Stimulated activated CD4-positive, alpha-beta T cell treated with anti-CD3 and anti-CD28 coated beads, Interleukin-1b, Interleukin-23, amount 100 ng/mL, for 48 hours (primary cell): ENCODE measurements around the gene TTC7B.

Experiments
- DNase-seq: peaks from one replicate; pipeline ENCODE4 v3.0.0-alpha.2; 2020

TTC7B gene

DNA sequence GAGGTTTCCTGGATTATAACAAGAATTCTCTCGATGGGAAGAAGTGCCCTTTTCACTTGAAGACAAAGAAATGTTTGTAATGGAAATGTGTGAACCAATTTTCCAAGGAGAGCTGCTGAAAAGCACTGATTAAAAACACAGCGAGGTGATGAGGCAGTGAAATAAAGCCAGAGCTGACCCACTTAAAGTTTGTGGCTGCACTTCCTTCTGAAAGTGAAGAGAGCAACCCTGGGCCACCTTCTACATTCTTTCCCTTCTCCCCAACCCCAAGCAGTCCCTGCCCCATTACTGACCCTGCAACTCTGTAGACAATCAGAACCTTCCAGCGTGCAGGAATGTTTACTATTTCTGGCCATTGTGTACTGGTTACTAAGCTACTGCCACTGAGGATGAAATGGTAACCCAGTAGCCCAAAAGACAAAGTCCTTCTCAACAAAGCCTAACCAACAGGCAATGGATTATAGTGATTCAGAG is 173.9 kb downstream of the TTC7B start:
- no peak for DNase-seq

DNA sequence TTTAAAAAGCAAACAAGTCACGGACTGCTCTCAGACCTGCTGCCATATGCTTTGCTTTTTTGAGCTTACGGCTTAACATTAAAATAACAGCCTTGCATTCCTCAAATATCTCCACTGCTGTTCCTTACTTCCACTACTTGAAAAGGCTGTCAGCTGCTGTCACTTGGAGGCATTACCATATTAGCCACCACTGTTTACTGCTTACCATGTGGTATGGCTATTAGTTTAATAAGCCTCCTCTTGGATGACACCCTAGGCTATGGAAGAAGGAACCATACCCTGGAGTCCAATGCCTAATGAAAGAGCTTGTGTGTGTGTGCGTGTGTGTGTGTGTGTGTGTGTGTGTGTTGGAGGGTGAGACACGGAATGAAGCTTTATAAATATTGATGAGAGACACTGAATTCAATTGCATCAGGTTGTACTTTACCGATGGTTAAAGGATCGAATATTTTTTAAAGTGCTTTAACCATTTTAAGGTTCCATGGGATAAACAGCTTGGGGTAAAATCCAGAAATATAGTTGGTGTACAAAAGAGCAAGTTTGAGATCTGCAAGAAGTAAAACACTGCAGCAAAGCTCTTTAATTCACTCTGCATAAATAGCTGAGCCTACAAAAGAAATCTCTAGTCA is 174.5 kb downstream of the TTC7B start:
- no peak for DNase-seq

DNA sequence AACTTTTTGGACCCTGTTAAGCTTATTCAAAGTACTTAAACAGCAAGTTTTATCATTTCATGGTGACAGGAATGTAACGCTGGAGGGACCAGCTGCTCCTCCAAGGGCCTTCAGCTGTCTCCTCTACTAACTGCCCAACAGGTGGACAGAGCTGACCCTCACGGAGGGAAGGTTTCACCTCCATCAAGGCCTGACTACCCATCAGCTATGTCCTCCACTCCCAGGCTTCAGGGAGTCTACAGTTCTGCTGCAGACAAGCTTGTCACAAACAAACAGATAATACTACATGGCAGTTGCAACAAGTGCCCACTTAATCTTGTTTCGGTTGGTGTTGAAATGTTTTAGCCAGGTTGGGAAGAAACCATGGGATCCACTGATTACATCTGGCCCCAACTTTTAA is 175.1 kb downstream of the TTC7B start:
- DNase-seq, result no peak

DNA sequence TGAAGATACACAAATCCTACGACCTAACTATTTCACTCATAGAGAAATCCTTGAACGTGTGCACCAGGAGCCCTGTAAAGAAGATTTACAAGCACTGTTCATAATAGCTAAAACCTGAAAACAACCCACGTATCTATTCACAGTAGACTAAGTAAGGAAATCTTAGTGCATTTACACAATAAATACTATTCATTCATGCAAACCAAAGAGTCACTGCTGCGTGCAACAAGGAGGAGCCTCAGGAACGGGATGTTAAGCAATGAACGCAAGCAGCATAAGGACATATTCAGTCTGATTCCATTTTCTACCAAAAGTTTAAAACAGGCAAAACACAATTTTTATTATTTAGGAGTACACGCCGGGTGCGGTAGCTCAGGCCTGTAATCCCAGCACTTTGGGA is 176.6 kb downstream of the TTC7B start:
- DNase-seq, result no peak

DNA sequence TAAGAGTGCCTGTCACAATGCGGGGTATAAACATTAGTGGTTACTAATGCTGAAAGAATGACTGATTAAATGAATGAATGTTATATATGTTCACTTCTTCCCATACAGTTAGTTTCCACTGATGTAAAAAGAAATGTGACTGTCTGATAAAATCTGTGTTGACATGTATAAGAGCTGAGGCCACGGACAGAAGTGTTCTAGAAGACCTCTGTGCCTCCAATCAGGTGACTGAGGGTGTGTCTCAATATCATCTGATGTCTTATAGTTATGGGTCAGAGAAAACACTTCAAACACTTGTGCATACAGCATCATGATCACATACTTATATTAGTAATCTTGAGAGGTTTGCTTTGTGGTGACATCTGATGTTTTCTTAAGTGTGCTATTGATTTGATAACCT is 183.4 kb downstream of the TTC7B start:
- DNase-seq, result no peak

DNA sequence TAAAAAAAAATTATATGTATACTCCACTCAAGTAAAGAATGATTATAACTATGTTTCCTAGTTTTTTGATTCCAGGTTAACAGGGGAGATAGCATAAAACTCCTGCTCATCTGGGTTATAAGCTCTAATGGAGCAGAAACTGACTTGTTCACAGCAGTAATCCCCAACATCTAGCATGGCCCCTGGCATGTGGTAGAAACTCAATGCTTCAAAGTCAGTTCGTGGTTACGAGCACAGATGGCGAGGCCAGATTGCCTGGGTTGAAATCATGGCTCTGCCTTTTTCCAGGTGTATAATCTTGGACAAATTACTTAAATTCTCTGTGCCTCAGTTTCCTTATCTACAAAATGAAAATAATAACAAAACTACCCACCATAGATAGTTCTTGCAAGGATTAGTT is 183.8 kb downstream of the TTC7B start:
- DNase-seq, result no peak

DNA sequence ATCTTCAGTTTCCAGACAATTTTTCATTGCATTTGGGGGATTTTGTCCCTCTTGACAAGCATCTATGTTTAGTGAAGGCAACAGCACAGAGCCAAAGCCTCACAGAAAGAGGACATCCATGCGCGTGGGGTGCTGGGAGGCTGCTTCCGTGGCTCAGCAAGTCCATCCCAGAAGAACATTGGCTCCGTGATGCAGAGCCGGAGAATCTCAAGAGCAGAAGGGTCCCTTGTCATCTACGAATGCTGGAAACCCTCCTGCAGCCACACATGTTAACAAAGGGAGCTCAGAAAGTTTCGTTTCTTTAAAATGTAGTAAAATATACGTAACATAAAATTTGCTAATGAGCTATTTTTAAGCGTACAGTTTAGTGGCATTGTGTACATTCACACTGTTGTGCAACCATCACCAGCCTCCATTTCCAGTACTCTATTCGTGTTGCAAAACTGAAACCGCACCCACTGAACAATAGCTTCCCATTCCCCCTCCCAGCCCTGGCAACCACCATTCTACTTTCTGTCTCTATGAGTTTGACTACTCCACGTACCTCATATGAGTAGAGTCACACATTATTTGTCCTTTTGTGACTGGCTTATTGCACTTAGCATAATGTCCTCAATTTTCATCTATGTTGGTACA is 185.9 kb downstream of the TTC7B start:
- peak; percentile 8 for DNase-seq

DNA sequence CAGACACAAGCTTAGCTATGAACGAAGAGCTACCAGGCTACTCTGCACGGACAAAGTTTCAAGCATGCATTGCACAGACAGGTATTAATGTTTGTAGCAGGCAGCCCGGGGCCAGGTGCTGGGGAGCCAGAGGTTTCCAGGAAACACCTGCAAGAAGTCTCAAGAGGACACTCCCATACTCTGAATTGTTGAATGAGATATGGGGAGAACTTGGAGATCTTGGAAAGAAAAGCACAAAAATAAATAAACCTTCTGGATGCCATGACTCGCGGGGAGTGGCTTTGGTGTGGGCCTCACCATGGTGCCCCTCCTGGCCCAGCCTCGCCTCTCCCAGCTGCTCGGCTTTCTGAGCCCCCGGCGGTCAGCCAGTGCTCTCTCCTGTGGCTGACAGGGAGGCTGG is 186.8 kb downstream of the TTC7B start:
- no peak for DNase-seq

DNA sequence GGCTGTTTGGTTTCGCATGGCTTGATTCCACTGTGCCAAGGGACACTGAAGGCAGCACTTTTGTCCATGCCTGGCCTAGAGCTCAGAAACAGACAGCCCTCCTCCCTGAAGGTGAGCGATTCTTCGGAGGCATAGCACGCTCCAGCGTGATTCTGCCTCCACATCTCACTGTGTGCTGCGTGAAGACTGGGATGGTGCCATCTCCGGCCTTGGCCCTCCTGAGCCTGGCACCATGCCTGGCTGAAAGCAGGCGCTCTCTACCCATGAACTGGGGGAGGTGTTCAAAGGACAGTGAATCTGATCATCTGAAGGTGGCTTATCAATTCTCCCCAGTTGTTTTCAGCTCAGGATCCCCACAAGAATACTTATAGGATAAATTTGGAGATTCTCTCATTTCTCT is 187.4 kb downstream of the TTC7B start:
- DNase-seq, result no peak

DNA sequence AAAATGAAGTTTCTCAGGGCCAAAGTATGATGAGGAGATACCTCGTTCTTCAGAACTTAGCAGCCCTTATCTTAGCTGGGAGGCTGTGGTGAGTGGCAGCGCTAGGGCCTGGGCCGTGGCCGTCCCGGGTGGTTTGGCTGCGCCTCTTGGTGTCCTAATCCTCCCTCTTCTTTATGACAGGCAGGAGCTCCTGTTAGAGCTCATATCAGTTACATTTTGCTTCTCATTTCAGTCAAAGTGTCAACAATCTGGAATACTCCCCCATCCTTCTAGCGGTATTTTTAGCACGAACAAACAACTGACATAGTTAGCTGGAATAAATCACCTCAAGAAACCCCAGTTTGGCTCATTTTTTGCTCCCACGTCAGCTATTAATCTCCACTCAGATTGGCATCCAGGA is 188.8 kb downstream of the TTC7B start:
- DNase-seq, result no peak

DNA sequence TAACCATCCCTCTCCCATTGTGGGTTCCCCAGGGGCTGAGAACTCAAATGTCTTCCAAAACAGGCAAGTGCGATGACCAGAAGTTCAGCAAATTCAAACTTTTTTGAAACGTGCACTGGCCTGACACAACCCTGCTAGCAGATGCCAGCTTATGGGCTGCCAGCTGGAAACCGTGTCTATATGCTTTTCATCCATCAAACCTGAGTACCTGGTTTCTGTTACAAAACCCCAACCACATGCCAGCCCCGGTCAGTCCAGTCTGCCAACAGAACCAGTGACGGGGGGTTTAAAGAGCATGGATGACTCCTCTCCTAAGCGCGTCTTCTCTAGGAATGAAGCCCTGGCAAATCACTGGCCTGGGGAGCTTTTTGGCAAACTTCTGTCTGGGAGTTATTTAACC is 189.7 kb downstream of the TTC7B start:
- DNase-seq, result no peak

DNA sequence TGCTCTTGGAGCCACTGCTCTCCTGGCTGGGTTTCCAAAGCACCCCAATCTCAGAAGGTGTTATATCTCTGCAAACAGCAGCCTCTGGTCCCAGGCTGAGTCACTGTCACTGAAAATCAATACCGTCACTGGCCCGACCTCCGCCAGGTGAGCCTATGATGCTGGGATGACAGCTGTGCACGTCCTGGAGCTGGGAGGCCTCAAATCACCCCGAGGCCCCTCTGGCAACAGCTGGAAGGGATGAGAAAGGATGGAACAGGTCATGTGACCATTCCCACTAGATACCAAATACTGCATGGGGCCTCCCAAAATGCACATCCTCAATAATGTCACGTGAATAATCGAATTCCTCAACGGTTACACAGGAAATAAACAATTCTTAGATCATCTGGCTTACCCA is 190.8 kb downstream of the TTC7B start:
- no peak for DNase-seq

DNA sequence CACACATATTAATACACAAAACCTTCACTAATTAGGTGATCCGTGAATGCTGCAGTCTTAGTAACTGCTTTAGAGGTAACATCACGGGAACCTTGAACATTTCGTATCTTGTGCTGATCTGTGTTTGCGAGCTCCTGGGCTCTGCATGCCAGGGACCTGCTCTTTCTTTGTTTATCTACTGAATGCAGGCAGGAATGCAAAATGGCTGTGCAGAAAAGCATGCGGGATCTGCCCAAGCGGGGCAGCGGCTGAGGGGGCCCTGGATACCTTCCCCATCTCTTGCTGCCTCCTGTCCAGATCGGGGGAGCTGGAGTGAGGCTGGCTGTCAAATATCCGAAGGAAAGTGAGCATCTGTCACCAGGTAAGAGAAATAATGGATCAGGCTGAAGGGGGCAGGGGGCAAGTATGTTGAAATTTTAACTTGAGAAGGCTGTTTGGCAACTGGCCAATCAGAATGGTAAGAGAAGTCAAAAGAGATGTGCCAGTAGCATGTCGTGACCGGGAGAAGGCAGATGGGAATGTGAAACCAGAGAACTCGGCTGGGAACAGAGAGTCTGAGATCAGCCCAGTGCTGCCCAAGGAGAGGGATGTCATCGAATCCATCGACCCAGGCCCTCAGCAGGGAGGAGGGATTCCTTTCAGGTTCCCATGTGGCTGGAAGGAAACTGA is 191.4 kb downstream of the TTC7B start:
- DNase-seq, result no peak

DNA sequence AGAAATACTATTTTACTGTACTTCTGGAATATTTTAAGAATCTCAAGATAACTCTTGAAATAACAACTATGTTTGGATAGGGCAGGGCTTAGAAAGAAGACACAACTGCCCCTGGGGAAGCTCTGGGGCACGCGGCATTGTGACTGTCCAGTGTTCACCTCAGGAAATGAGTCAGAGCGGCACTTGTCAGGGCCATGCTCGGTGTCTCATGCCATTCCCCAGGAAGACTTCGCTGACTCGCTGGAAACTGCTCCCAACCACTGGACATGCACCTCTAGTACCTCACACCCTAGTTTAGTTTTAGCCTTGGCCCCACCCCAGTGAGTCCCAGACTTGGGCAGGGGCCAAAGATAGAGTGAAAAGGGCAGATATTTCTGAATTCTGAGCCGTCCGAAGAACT is 192.0 kb downstream of the TTC7B start:
- DNase-seq, result no peak

DNA sequence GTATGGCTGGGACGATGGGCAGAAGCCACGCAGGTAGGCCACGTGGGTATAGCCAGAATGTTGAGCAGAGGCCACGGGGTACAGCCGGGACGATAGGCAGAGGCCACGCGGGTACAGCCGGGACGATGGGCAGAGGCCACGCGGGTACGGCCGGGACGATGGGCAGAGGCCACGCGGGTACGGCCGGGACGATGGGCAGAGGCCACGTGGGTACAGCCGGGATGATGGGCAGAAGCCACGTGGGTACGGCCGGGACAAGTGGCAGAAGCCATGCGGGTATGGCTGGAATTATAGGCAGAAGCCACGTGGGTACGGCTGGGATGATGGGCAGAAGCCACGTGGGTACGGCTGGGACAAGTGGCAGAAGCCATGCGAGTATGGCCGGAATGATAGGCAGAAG is 195.0 kb downstream of the TTC7B start:
- no peak for DNase-seq

DNA sequence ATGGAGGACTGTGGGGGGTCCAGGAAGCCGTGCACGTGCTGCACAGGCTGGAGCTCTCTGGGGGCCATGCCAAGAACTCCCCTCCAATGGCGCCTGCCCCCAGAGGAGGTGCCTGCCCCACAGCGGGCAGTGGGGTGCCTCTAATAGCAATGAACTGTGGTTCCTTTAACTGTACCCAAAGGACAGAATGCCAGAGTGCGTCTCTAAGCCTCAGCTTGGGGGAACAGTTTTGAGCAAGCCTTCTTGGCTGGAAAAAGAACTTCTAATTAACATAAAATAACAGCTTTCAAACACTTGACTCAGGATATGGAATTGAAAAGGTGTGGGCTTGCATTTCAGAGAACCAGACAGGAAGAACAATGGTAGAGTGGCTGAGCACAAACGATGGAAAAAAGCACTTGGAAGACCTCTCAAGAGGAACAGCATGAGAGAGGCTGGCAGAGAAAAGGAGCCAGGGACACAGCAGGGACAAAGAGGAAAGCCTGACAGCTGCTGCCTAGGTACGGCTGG is 195.6 kb downstream of the TTC7B start:
- no peak for DNase-seq

DNA sequence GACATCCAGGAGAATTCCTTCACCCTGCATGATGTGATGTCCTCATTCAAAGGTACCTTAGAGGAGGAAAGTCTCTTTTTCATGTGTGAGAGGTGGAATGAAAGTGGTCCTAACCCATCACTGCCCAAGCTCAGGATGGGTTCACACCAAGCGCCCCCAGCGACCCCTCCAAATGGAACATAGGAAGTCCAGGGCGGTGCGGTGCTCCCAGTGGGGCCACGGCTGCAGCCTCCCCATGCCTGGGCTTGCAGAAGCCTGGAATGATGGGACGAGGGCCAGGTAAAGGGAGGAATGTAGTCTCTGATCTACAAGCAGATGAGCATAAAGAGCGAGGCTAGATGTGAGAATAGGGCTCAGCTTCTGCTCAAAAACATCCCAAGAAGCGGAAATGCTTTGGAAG is 196.3 kb downstream of the TTC7B start:
- DNase-seq, result no peak

DNA sequence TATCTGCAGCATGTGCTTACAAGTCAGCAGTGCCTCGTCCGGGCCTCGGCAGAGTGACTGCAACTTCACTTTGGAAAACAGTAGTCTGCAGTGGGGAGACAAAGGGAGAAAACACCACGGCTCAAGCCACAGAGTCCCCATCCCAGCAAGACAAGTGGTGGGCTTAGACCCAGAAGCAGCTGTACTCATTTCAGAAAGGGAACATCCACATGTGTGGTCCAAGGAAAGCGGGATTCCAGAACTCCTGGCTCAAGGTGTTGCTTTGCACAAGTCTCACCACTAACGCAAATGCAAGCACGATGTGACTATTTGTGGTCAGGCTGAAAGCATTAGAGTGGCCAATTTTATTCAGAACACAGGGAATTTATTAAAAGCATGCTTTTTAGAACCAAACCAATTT is 198.3 kb downstream of the TTC7B start:
- DNase-seq, result no peak

DNA sequence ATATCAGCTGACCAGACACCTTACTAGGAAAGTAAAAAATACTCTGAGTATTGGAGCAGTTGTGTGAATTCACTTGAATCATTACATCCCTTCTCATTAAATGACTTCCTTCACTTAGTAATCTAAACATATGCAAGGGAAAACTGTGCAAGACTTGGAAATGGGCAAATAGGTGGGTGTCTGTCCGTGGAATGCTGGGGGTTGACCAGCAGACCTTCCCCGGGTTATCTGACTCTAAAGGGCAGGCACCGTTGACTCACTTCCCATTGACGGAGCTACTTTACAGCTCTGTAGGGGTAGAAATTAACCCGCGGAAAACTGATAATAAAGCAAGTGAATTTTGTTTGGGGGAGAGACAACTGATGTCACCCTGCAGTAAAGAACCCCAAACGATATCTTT is 199.3 kb downstream of the TTC7B start:
- no peak for DNase-seq

DNA sequence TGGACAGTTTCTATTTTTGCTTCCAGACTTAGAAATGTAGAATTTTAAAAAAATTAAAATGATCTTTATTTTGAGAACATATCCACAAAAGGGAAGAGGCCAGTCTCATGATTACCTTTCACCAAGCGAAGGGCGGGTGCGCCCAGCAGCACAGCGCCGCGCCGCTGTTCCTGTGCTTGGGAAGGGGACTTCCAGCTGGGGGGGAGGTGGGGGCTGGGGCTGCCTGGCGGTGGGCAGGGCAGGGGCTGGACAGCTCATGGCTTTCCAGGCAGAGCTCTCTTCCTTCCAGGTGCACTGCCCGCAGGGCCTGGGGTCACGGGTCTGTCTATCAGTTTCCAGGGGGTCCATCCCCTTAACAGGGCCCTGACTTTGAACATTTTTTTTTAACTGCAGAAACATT is 199.9 kb downstream of the TTC7B start:
- DNase-seq, result no peak

DNA sequence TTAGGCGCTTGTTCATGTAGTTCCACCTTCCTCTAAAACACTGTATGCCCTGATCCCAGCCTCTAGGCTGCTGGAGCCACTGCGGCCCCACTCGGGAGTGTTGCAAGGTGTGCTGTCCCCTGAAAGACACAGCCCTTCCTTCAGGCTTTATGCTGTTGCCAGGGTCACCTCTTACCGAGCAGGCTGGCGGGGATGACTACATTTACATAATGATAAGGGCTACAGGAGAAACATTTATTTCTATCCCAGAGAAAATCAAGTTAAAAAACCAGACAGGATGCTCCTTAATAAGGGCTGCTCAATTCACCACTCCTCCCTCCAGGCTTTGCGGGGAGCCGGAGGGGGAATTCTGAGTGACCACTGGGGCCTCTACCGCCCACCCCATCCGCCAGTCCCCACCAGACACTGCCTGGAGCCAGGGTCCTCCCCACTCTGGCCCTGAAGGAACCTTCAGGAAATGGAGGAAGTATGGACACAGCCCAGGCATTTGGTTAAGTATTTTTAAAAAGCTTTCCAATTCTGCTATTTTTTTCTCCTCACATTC is 200.6 kb downstream of the TTC7B start:
- no peak for DNase-seq

DNA sequence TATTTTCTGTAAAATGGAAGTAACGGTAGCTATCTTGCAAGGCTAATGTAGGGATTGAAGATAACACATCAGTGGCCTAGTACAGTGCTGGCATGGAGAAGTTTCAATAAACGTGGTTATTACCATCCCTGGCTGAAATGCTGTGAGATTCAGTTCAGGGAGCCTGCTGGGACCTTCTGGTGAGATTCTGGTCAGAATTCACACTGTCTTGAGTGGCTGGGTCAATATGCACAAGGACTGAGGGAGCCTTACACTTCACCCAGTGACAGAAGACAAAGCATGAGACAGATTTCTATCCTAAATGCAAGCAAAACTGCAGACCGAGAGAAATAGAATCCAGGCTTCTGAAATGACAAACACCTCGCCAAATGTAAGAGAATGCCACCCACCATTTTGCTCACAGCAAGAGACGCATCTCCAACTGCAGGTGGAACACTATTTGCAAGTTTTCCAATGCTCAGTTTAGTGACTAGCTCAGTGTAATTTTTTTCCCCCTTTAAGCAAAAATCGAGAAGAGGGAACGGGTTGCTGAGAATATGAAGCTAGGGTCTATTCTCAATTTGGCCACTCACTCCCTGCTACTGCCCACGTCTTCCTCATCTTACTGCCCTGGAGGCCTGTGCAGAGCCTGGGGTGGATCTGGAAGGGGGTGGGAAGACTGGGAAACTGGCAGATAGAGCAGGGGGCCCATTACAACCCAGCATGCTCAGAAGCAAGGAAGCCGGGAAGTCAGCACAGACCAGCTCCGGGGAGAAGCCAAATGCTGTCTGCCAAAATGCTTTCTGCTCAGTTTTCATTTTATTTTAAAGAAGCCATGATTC is 201.3 kb downstream of the TTC7B start:
- DNase-seq, result no peak

DNA sequence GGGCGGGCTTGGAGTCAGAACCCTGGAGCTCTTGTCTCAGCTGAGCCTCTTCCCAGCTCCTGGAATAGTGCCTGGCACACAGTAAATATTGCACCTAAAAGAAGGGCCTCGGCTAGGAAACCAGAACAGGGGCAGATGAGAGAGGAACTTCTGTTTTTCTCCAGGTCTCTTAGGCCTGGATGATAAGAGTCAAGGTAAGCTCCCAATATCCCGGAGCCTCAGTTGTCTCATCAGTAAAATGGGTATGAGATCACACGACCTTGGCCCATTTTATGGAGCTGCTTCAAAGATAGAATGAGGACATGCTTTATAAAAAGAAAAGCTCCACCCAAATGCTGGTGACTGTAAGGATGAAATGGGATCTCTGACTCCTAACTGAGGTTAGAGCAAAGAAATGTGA is 202.2 kb downstream of the TTC7B start:
- DNase-seq, result no peak
